Stimulated activated CD8-positive, alpha-beta memory T cell treated with anti-CD3 and anti-CD28 coated beads, Interleukin-15, amount 100 ng/mL, for 1 hour (primary cell): Measurements from ENCODE around the gene PRKD2.
"Not testable (repeated sequence)": the region's sequence is repeated elsewhere in the genome, so short reads cannot be mapped to it uniquely, and the experiment has no call there.

Experiments
- DNase-seq: peaks from one replicate; pipeline ENCODE4 v3.0.0-alpha.2; 2020; ENCODE audit warnings: low read depth

Gene PRKD2

GRCh38 chr19:46717034-46717715 is at the start of gene PRKD2:
Gene PRKD2 (minus strand): TSS chr19:46717114. CDS start chr19:46716370, 744 bp downstream.
- DNase-seq: peak; percentile 85

- no peak for DNase-seq
Observed at GRCh38 chr19:46764817-46765291, 47.9 kb upstream of the PRKD2 start.

GRCh38 chr19:46762245-46762890 is 45.5 kb upstream of the PRKD2 start:
- no peak for DNase-seq

- no peak for DNase-seq
Observed at GRCh38 chr19:46761418-46761831, 44.5 kb upstream of the PRKD2 start.

GRCh38 chr19:46760897-46761296 is 44.0 kb upstream of the PRKD2 start:
- not testable (repeated sequence) for DNase-seq

- no peak for DNase-seq
Observed at GRCh38 chr19:46760363-46760762, 43.4 kb upstream of the PRKD2 start.

- no peak for DNase-seq
Observed at GRCh38 chr19:46759817-46760333, 43.0 kb upstream of the PRKD2 start.

- DNase-seq: no peak
Observed at GRCh38 chr19:46759206-46759605, 42.3 kb upstream of the PRKD2 start.

- DNase-seq: no peak
Observed at GRCh38 chr19:46756544-46756888, 39.6 kb upstream of the PRKD2 start.

GRCh38 chr19:46755853-46756543 is 39.1 kb upstream of the PRKD2 start:
- DNase-seq: no peak

- no peak for DNase-seq
Observed at GRCh38 chr19:46755077-46755852, 38.4 kb upstream of the PRKD2 start.

- peak; percentile 52 for DNase-seq
Observed at GRCh38 chr19:46753420-46754155, 36.7 kb upstream of the PRKD2 start.

- DNase-seq: peak; percentile 73
Observed at GRCh38 chr19:46748325-46749109, 31.6 kb upstream of the PRKD2 start.

GRCh38 chr19:46746281-46747057 is 29.6 kb upstream of the PRKD2 start, which contains the start of gene STRN4:
Gene STRN4 (minus strand): TSS chr19:46746450. CDS start chr19:46746430, 20 bp downstream.
- DNase-seq: no peak

- no peak for DNase-seq
Observed at GRCh38 chr19:46745521-46746280, 28.8 kb upstream of the PRKD2 start, which contains the start of gene FKRP. Gene FKRP (plus strand): TSS chr19:46746057. CDS start chr19:46755451, 9,394 bp downstream.

GRCh38 chr19:46745030-46745429 is 28.1 kb upstream of the PRKD2 start:
- DNase-seq: no peak

- no peak for DNase-seq
Observed at GRCh38 chr19:46744005-46744691, 27.2 kb upstream of the PRKD2 start.

GRCh38 chr19:46742926-46743480 is 26.1 kb upstream of the PRKD2 start:
- DNase-seq: no peak
